ENCODE measurements around the gene NPR3. TPM values are rescaled to one million over a fixed set of nuclear protein-coding genes. Genes with fewer than 3 reads are reported as not detected.

NPR3 gene
- polyA plus RNA-seq, 1 of the 3 experiments (the other 2 are of a cell fraction), result 35.8 TPM

- H3K9me2 ChIP-seq, result no peaks in the 10 kb centered on the region
- 20% methylated on average over 7 of the region's 7 CpGs for whole genome bisulfite sequencing (ENCODE audit: low lambda C conversion rate)
- H2AFZ ChIP-seq (ENCODE audit: low read depth), result 0 out of 2 replicates have a peak overlapping the region, but pooled peaks have one; percentile 19
- no peaks in the 10 kb centered on the region for H3K27me3 ChIP-seq (ENCODE audit: insufficient read depth)
- no peak overlapping the region for H3K4me2 ChIP-seq
- POLR2A ChIA-PET, result no interaction called here
- H3K4me3 ChIP-seq (ENCODE audit: low read depth in 2 of 2, low read length in 1 of 2), result no peak overlapping the region
- no peaks in the 10 kb centered on the region for H3F3A ChIP-seq (replicated peaks; ENCODE audit: insufficient read depth)
- CTCF ChIA-PET, result no interaction called here
- DNase-seq, result no peak
- no peaks in the 10 kb centered on the region for H3K36me3 ChIP-seq (replicated peaks in 1 of 2; ENCODE audit: control insufficient read depth in 1 of 2, insufficient read depth in 2 of 2, low read length in 1 of 2)
- TF ChIP-seq, protein P1, sequence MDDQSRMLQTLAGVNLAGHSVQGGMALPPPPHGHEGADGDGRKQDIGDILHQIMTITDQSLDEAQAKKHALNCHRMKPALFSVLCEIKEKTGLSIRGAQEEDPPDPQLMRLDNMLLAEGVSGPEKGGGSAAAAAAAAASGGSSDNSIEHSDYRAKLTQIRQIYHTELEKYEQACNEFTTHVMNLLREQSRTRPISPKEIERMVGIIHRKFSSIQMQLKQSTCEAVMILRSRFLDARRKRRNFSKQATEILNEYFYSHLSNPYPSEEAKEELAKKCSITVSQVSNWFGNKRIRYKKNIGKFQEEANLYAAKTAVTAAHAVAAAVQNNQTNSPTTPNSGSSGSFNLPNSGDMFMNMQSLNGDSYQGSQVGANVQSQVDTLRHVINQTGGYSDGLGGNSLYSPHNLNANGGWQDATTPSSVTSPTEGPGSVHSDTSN (IDR thresholded peaks at IDR 0.05), result no peak
- TF ChIP-seq RFX5 (IDR thresholded peaks at IDR 0.05; ENCODE audit: low read length), result no peak
- TF ChIP-seq GATA2 (CRISPR knock-in tag; IDR thresholded peaks at IDR 0.05), result no peak
- no peak for TF ChIP-seq CHD2 (IDR thresholded peaks at IDR 0.05; ENCODE audit: low read length, partially characterized antibody)
- no peak for TF ChIP-seq GABPA (IDR thresholded peaks at IDR 0.05; ENCODE audit: low read depth)
- no peak for TF ChIP-seq MEF2A (IDR thresholded peaks at IDR 0.05; ENCODE audit: borderline replicate concordance, low read depth)
- TF ChIP-seq, protein P2, sequence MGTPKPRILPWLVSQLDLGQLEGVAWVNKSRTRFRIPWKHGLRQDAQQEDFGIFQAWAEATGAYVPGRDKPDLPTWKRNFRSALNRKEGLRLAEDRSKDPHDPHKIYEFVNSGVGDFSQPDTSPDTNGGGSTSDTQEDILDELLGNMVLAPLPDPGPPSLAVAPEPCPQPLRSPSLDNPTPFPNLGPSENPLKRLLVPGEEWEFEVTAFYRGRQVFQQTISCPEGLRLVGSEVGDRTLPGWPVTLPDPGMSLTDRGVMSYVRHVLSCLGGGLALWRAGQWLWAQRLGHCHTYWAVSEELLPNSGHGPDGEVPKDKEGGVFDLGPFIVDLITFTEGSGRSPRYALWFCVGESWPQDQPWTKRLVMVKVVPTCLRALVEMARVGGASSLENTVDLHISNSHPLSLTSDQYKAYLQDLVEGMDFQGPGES (IDR thresholded peaks at IDR 0.05; ENCODE audit: low read depth, low read length), result no peak
- TF ChIP-seq, protein P3, sequence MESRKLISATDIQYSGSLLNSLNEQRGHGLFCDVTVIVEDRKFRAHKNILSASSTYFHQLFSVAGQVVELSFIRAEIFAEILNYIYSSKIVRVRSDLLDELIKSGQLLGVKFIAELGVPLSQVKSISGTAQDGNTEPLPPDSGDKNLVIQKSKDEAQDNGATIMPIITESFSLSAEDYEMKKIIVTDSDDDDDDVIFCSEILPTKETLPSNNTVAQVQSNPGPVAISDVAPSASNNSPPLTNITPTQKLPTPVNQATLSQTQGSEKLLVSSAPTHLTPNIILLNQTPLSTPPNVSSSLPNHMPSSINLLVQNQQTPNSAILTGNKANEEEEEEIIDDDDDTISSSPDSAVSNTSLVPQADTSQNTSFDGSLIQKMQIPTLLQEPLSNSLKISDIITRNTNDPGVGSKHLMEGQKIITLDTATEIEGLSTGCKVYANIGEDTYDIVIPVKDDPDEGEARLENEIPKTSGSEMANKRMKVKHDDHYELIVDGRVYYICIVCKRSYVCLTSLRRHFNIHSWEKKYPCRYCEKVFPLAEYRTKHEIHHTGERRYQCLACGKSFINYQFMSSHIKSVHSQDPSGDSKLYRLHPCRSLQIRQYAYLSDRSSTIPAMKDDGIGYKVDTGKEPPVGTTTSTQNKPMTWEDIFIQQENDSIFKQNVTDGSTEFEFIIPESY (IDR thresholded peaks at IDR 0.05; ENCODE audit: borderline replicate concordance, low read depth), result no peak
- no peak for TF ChIP-seq RAD21 (IDR thresholded peaks at IDR 0.05; ENCODE audit: low read length)
- no peak for TF ChIP-seq RCOR1 (IDR thresholded peaks at IDR 0.05; ENCODE audit: low read length)
- no peak for TF ChIP-seq RXRA (IDR thresholded peaks at IDR 0.05; ENCODE audit: borderline replicate concordance, low read depth)
- no peak for TF ChIP-seq EZH2phosphoT487 (IDR thresholded peaks at IDR 0.05; ENCODE audit: borderline replicate concordance, low read depth)
- no peak for TF ChIP-seq POLR2AphosphoS5 (IDR thresholded peaks at IDR 0.05; ENCODE audit: low read depth, low read length)
- H3K79me2 ChIP-seq (ENCODE audit: insufficient read depth), result no peaks in the 10 kb centered on the region
- H3K4me1 ChIP-seq (ENCODE audit: control insufficient read depth in 1 of 2, insufficient read depth in 2 of 2, low read depth in 1 of 2, low read length in 1 of 2), result no peaks in the 10 kb centered on the region; a peak in 1 of 4 replicates
- H3K9me3 ChIP-seq, result no peaks in the 10 kb centered on the region
- no peak overlapping the region for H3K9ac ChIP-seq
- no peak overlapping the region for H3K27ac ChIP-seq (ENCODE audit: low read depth in 2 of 2, low read length in 1 of 2)
- H4K20me1 ChIP-seq (ENCODE audit: insufficient read depth), result no peaks in the 10 kb centered on the region
Observed at GRCh38 chr5:32677023-32677422, 34.1 kb upstream of the NPR3 start.

GRCh38 chr5:32678472-32678871, 32.6 kb upstream of the NPR3 start:
- DNase-seq, result no peak
- Histone ChIP-seq H3K36me3 (replicated peaks in 1 of 2; ENCODE audit: control insufficient read depth in 1 of 2, insufficient read depth in 2 of 2, low read length in 1 of 2) (no peaks in the 10 kb centered on the region), H3K79me2 (ENCODE audit: insufficient read depth) (no peaks in the 10 kb centered on the region), H3K4me1 (ENCODE audit: control insufficient read depth in 1 of 2, insufficient read depth in 2 of 2, low read depth in 1 of 2, low read length in 1 of 2) (no peaks in the 10 kb centered on the region; a peak in 1 of 4 replicates), H3K9me2 (no peaks in the 10 kb centered on the region), H3K9me3 (no peaks in the 10 kb centered on the region), H3F3A (replicated peaks; ENCODE audit: insufficient read depth) (peaks cover under 1% of the 10 kb centered on the region), H3K4me2 (no peak overlapping the region), H3K27me3 (ENCODE audit: insufficient read depth) (no peaks in the 10 kb centered on the region), H3K27ac (ENCODE audit: low read depth in 2 of 2, low read length in 1 of 2) (no peak overlapping the region), H4K20me1 (ENCODE audit: insufficient read depth) (no peaks in the 10 kb centered on the region), H3K4me3 (ENCODE audit: low read depth in 2 of 2, low read length in 1 of 2) (no peak overlapping the region), H2AFZ (ENCODE audit: low read depth) (no peak overlapping the region), H3K9ac (no peak overlapping the region)
- CTCF ChIA-PET, result no interaction called here
- POLR2A ChIA-PET, result interaction anchor here (0.7 kb wide), 1 partner anchor 47 kb away, joined by 6 read pairs; no protein-coding TSS in a partner anchor
- WGBS (ENCODE audit: low lambda C conversion rate), result 53% methylated on average over 6 of the region's 11 CpGs
- no peak for TF ChIP-seq SIN3A (IDR thresholded peaks at IDR 0.05; ENCODE audit: borderline replicate concordance, low read depth, low read length)
- TF ChIP-seq JUND (IDR thresholded peaks at IDR 0.05), result no peak
- TF ChIP-seq FOSL2 (IDR thresholded peaks at IDR 0.05; ENCODE audit: borderline replicate concordance, low read depth), result no peak
- no peak for TF ChIP-seq TEAD4 (IDR thresholded peaks at IDR 0.05; ENCODE audit: borderline replicate concordance, insufficient read depth)
- TF ChIP-seq SMC3 (IDR thresholded peaks at IDR 0.05; ENCODE audit: low read depth, low read length), result no peak
- TF ChIP-seq, protein P4, sequence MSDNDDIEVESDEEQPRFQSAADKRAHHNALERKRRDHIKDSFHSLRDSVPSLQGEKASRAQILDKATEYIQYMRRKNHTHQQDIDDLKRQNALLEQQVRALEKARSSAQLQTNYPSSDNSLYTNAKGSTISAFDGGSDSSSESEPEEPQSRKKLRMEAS (IDR thresholded peaks at IDR 0.05; ENCODE audit: low read depth), result no peak
- TF ChIP-seq, protein P3 (IDR thresholded peaks at IDR 0.05; ENCODE audit: borderline replicate concordance, low read depth), result no peak
- TF ChIP-seq, protein P5, sequence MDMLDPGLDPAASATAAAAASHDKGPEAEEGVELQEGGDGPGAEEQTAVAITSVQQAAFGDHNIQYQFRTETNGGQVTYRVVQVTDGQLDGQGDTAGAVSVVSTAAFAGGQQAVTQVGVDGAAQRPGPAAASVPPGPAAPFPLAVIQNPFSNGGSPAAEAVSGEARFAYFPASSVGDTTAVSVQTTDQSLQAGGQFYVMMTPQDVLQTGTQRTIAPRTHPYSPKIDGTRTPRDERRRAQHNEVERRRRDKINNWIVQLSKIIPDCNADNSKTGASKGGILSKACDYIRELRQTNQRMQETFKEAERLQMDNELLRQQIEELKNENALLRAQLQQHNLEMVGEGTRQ (IDR thresholded peaks at IDR 0.05; ENCODE audit: borderline replicate concordance, low read depth, low read length), result no peak
- no peak for TF ChIP-seq EZH2phosphoT487 (IDR thresholded peaks at IDR 0.05; ENCODE audit: borderline replicate concordance, low read depth)
